Measurements from ENCODE around the gene ISLR.

- TF ChIP-seq CTCF (IDR thresholded peaks at IDR 0.05) = peak in 2 of 6 experiments; percentile 34 to 38
- TF ChIP-seq POLR2A (IDR thresholded peaks at IDR 0.05) = no peak
These were observed 39.0 kb upstream of the ISLR start for GRCh38 chr15:74134387-74135027.
